ENCODE measurements around the gene AKAP8.
"Not testable (repeated sequence)": the region's sequence is repeated elsewhere in the genome, so short reads cannot be mapped to it uniquely, and the experiment has no call there.

The AKAP8 gene

DNA sequence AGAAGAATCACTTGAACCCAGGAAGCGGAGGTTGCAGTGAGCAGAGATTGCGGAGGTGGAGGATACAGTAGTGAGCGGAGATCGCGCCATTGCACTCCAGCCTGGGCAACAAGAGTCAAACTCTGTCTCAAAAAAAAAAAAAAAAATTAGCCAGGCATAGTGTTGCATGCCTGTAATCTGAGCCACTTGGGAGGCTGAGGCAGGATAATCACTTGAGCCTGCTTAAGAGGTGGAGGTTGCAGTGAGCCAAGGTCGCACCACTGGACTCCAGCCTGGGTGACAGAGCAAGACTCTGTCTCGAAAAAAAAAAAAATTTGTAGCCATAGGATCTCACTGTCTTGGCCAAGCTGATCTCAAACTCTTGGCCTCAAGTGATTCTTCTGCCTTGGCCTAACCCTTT is 43.6 kb downstream of the AKAP8 start:
- DNase-seq (ENCODE audit: extremely low read depth in 1 of 2, low read depth in 1 of 2) = not testable (repeated sequence)

DNA sequence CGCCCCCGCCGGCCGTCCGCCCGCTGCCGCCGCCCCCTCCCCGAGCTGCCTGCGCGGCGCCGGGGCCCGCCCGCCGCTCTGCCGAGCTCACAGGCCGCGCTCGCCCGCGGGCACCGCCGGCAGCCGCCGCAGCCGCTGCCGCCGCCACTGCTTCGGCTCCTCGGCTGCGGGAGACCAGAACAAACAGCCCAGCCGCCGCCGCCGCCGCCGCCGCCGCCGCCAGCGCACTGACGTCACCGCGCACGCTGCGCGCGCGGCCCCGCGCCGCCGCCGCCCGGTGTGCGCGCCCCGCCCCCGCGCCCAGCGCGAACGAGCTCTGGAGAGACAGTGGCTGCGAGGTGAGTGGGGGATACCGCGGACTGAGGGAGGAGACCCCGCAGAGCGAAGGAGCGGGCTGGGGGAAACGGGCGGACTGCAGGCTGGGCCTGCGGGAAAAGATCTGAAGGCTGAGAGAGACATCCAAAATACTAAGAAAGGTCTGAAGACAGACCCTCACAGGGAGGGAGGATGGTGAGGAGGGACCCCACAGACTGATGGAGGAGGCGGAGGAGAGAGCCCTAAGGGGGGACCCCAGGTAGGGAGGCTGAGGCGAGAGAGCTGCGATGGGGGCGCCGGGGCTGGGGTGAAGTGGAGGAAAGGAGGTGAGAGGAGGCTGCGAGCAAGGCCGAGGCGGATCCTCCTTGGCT is 47.1 kb downstream of the AKAP8 start, which contains the start of gene BRD4:
TSS of gene BRD4 (minus strand) at position 229 of the 686 bp plus-strand sequence. CDS start 59,440 bp downstream, outside the sequence.
- peak; percentile 29 to 68 for DNase-seq (ENCODE audit: extremely low read depth in 1 of 2, low read depth in 1 of 2)

DNA sequence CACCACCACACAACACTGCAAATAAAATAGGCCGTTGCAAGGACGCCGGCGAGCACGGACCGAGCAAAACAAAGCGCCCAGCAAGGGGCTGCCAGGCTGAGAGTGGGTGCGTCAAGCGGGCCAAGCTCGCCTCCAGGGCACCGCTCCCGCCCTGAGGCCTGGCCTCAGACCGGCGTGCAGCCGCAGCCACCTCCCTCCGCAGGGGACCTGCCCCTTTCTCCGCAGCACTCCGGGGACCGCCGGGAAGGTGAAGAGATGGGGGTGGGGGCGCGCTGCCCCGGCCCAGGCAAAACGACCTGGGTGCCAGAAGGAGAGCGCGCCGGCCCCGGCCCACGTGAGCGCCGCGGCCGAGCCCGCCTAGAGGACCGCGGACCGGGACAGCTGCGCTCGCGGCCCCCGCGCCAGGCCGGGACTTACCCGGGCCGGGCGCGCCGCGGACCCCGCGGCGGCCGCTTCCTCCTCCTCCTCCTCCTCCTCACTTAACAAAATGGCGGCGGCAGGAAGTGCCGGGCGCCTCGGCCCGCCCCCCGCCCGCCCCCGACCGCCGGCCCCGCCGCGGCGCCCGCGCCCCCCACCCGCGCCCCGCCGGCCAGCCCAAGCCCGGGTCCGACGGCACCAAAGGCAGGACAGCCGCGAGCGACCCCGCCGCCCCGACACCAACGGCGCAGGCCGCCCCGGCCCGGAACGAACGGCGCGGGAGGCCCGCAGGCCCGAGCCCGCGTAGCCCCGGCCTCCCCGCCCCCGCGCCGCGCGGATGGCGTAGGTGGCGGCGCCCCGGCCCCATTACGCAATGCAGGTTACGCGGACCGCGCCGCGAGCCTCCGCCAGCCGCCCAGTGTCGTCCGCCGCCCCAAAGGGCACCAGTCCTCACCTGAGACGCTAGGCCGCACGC is 47.9 kb downstream of the AKAP8 start:
- DNase-seq (ENCODE audit: extremely low read depth in 1 of 2, low read depth in 1 of 2) = peak in 1 of 2 donors; percentile 41

DNA sequence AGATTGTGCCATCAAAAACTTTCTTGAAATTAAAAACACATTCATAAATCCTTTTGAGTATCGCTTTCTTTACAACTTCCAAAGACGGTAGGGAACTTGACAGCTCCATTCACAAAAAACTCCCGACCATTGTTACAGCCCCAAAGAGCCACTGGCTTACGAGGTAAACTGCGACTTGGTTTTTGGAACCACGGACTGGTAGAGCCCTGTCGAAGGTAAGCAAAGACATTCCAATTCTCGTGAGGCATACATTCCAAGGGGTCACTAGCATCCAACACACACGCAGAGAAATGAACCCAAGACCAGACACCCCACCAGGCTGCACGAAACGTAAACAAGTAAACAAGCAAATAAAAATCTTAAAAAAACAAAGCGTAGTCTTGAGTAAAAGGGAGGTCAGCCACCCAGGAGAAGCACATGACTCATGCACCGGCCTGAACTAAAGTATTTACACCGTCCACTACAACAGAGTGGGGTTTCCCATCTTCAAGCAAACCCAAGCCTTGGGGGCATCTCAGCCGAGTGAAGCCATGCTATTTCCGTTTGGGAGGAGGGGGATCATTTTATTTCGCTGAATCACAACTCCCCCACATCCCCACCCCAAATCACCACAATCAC is 48.7 kb downstream of the AKAP8 start:
- no peak for DNase-seq (ENCODE audit: extremely low read depth in 1 of 2, low read depth in 1 of 2)

DNA sequence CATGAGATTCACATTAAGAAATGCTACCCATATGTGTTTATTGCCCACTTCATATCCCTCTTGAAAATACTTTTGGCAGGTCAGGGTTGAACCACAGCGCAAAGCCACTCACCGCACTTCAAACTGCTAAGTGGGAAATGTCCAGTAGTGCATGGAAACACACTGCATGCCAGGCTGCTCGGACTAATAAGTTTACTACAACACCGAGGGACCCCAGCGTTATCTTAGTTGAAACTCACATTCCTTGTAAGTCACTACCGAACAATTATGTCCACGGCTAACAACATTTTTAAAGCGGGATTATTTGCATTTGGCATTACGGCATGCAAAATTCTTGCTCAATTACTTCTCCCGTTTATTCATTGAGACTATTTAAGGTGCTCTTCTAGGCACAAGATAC is 51.3 kb downstream of the AKAP8 start:
- no peak for DNase-seq (ENCODE audit: extremely low read depth in 1 of 2, low read depth in 1 of 2)

DNA sequence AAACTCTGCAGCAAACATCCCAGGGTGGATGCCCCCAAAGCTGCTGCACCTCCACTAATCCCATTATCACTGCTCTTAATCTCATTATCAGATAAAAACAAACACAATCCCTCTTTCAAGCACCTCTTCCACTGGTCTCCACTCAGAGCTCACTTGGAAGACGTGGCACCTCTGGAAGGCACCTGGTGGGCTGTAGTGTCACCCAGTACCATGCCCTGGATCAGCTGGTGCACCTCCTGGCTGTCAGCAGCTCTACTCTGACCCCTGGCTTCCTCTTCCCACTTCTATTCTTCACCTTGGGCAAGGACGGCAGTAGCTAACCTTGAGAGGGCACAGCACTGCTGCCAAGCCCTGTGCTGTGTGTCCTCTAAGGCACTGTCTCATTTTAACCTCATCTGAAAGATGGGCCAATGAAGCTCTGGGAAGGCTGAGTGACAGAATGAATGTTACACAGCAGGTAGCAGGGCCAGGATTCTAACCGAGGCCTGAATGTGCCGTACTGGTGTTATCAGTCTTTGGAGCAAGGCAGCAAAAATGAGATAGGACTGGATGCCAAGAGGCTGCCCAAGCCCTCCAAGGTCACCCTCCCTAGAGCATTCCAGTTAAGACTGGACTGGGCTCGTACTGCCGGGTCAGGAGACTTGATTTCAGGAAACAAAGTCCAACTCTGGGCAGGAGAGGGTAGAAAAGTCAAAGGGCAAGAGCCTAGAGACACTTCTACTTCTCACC is 54.6 kb downstream of the AKAP8 start:
- DNase-seq (ENCODE audit: extremely low read depth in 1 of 2, low read depth in 1 of 2) = no peak

DNA sequence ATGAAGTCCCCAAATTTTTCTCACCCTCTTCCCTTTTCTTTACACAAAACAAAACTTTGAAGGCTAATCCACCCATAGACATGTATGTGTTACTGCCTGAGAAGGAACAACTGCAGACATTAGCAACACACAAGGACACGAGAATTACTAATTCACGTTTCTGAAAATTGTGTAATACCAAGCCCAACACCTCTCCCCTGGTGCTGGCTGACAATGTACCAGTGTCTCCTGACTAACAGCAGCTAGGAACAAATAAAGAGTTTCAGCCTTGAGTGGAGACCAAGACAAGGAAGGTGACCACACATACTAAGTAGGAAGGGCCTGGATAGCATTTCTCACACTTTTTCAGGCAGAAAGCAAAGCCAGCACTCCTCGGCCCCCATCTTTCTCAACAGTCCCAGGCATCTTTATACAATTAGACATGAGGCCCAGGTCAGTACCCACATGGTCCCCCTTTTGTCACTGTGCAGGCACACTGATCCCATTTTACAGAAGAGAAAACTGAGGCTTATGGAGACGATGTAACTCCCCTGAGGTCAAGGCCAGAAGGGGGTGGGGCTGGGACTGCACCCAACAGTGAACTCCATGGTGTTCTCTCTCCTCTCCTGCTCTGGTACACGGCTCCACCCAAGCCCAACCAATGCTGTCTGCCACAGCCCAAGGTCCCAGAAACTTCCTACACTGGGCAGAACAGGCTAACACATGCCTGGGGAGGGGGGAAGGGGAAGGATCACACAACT is 55.9 kb downstream of the AKAP8 start:
- DNase-seq (ENCODE audit: extremely low read depth in 1 of 2, low read depth in 1 of 2) = no peak

DNA sequence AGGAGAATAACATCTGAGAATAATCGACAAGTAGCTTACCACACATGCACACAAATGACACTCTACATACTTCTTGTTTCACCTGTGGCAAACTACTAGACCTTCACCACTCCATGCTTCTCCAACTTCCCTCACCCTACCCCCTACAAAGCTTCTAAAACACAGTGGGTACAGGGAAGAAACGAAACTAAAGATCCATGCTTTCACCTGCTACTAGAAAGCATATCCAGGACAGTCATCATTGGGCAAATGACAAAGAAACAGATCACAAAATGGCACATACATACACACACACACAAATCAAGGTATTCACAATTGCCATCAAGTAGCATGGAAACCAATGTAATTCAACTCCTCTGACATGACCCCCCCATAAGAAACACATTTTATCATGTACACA is 57.8 kb downstream of the AKAP8 start:
- no peak for DNase-seq (ENCODE audit: extremely low read depth in 1 of 2, low read depth in 1 of 2)

DNA sequence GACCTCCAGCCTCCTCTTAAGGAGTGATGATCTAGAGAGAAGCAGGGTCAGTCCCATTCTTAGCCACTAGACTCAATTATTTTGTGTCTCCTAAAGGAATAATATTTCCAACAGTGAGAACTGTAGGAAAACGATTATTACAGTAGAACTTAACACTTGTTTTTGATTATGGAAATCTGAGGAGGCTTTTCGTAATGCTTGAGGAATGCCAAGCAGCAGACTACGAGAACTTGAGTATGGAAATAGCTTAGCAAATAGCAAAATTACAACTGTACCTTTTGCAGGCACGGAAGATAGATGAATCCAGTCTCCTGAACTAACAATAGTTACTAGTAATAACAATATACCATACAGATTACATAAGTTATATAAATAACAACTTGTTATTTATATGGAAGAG is 59.5 kb downstream of the AKAP8 start:
- DNase-seq (ENCODE audit: extremely low read depth in 1 of 2, low read depth in 1 of 2) = no peak

DNA sequence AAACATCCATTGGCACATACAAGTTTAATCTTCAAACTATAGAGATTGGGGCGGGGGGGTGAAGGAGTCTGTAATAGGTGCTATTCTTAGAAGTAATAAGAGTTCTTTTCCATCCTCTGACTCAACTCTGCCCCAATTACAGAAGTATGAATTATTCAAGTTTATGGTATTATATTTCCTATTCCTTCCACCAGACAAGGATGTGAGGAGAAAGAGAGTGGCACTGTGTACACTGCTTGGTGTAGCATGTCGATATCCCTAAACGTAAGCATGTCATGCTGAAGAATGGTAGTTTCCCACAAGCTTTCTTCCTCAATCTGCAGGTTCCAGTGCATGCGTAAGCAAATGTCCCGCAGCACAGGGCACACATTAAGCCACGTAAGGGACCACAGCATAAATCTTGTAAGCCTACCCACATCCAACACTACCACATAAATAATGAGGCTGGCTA is 61.3 kb downstream of the AKAP8 start:
- no peak for DNase-seq (ENCODE audit: extremely low read depth in 1 of 2, low read depth in 1 of 2)

DNA sequence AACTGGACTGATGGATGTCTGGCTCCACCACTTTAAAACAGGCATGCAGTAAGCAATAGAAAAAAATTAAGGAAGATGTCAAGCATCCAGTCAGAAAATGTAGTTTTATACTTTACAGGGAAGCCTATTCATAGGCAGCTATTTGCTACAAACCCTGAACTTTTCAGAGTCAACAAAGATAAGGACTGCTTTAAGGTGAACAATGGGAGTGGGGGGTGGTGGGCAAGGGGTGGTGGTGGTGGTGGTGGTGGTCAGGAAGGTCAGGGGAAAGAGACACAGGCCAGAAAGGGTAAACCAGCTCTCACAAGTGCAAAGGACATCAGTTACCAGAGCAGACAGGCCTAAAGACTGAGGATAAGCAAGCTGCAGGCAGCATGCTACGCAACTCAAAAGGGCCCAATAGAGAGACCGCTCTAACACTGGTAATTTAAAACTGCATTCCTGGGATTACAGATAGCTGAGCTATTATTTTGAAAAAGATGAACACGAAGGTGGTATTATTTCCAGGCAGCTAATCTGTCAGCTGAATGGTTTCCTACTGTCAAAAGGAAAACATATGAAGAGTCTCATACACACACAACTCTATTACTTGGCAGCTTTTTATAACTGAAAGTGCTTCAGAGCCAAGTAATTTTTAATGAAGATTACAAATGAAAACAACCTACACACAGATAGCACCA is 62.1 kb downstream of the AKAP8 start:
- DNase-seq (ENCODE audit: extremely low read depth in 1 of 2, low read depth in 1 of 2) = no peak

DNA sequence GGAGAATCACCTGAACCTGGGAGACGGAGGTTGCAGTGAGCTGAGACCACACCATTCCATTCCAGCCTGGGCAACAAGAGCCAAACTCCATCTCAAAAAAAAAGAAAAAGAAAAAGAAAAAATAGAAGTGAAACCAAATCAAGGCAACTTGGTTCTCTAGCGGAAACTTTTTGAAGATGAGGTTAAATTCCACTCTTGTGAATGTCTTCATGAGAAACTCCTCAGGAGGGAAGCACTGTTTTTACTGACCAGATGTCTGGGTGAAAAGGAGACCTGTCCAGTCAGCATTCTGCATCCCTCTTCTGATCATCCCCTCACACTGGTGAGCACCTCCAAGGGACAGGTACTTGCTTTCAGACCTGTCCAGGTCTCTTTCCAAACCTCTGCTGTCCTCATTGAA is 63.1 kb downstream of the AKAP8 start:
- no peak for DNase-seq (ENCODE audit: extremely low read depth in 1 of 2, low read depth in 1 of 2)

DNA sequence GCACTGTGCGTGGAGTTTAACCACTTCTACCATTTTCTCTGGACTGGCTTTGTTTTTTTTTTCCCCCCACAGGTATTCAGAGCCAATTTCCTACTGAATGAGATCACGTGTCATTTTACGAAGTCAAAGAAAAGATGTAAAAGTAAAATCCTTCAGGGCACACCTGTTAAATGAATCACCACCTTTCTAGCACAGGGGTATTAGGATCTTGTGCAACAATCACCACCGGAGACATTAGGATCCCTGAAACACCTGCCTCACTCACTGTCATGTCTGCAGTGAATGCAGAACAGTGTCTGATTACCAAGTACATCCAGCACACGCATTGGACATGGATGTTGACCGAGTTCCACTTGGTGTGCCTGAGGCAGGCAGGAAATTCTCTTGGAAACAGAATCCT is 64.5 kb downstream of the AKAP8 start:
- no peak for DNase-seq (ENCODE audit: extremely low read depth in 1 of 2, low read depth in 1 of 2)

DNA sequence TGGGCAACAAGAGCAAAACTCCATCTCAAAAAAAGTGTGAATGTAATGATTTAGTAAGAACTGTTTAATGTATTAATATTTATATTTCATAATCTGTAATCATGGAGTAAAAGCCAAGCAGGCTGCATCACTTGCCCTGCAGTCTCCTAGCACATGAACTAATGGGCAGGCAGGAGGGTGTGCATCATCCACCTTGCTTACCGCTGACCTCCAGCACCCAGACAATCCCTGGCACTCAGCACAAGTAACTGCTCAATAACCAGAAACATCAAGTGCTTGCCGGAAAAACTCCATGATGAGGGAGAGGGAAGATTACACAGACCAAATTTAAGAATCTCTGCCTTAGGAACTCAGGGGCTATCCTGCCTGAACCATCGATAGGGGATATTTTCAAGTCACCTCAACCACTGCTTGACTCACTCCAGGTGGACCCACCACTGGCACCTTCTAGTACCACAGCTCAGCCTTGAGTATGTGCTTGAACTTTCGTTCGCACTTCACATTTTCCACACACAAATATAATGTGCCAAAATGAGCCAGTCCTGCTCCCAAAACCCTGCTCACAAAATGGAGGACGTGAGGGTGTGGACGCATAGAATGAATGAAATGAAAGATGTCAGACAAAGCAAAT is 65.8 kb downstream of the AKAP8 start:
- no peak for DNase-seq (ENCODE audit: extremely low read depth in 1 of 2, low read depth in 1 of 2)

DNA sequence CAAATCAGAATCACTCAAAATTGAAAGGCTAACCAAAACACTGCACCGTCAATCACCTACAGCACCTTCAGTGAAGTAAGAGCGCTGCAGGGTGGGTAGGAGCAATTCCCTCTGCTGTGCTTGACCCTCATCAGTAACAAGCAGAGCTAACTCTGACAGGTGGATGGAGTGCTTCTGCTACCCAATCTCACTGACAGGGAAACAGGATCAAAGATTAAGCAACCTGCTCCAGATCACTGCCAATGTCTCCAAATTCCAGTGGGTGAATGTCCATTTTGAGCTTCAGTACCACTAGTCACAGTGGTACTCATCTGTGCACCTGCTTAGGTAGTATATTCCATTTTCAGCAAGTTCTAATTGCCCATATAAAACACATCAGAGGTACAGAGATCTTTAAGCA is 72.4 kb downstream of the AKAP8 start:
- DNase-seq (ENCODE audit: extremely low read depth in 1 of 2, low read depth in 1 of 2) = no peak

DNA sequence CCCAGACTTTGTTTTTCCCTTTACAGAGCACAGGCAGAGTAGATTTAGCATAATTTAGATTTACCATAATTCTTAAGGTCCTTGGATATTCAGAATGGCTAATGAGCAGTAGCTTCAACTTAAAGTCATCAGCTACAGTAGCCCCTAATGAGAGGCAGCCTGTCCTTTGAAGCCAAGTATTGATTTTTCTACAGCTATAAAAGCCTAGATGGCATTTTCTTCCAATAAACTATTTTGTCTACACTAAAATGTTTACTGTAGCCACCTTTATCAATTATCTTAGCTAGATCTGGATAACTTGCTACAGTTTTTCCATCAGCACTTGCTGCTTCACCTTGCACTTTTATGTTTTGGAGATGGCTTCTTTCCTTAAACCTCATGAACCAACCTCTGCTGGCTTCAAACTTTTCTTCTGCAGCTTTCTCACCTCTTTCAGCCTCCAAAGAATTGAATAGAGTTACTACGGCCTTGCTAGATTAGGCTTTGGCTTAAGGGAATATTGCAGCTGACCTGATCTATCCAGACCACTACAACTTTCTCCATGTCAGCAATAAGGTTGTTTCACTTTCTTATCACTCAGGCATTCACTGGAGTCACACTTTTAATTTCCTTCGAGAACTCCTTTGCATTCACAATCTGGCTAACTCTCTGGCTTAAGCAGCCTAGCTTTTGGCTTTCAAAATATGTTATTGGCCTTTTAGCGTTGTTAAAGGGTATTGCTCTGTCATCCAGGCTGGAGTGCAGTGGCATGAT is 73.8 kb downstream of the AKAP8 start:
- no peak for DNase-seq (ENCODE audit: extremely low read depth in 1 of 2, low read depth in 1 of 2)

DNA sequence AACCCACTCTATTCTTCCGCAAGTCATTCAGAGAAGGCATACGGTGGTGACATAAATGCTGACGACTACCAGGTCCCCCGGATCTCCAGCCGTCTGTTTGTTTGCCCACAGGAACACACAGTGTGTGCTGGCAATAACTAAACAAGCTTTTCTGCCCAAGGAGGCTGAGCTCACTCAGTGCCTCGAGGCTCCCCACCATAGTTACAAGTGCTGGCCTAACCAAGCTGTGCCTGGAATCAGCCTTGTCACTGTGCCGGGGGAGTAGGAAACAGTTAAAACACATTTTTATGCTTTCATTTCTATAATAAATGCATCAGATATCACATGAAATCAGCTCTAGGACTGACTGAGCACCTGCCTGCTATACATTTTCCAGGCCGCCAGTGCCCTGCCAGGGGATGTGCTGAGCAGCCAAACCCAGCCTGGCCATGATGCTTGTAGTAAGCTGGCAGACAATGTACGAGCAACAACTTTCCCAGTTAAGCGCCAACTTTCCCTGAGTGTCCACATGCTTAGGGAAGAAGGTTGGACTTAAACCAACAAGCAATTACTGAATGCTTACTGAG is 75.4 kb downstream of the AKAP8 start:
- no peak for DNase-seq (ENCODE audit: extremely low read depth in 1 of 2, low read depth in 1 of 2)

Data from activated CD8-positive, alpha-beta memory T cell treated with anti-CD3 and anti-CD28 coated beads for 1 hour (primary cell).